B cell (primary cell): ENCODE results near the gene FAM72C.
"Not testable (repeated sequence)": the region's sequence is repeated elsewhere in the genome, so short reads cannot be mapped to it uniquely, and the experiment has no call there.

Experiments used
- EZH2 ChIP-seq: IDR thresholded peaks from 2 replicates; pipeline ENCODE4 v1.6.1; 2012; ENCODE audit warnings: borderline replicate concordance, low read depth, mild to moderate bottlenecking, moderate library complexity, low read length; ENCODE audit not compliant: insufficient read depth, poor library complexity, severe bottlenecking
- TF ChIP-seq, protein P1 (sequence below): fragments of 200-600 bp; IDR thresholded peaks from one replicate; pipeline ENCODE4 v1.8.0; 2022; ENCODE audit warnings: antibody characterized with exemption, mild to moderate bottlenecking

DNA sequence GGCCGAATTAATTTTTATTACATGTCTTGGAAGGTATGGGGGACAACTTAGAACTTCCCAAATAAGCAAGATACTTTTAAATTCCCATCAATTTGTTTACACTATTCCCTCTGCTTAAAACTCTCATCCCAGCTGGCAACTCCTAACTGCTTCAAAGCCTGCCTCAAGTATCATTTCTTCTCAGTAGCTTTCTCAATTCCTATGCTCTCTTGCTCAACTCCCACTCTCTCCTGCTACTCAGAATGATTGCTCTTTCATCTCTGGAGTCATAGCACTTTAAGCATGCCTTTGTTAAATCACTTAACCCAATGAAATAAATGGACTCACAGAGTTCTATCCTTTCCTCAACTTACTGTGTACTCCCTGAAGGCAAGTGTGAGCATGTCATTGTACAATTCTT lies 18.9 kb downstream of the FAM72C start:
- TF ChIP-seq, protein P1, sequence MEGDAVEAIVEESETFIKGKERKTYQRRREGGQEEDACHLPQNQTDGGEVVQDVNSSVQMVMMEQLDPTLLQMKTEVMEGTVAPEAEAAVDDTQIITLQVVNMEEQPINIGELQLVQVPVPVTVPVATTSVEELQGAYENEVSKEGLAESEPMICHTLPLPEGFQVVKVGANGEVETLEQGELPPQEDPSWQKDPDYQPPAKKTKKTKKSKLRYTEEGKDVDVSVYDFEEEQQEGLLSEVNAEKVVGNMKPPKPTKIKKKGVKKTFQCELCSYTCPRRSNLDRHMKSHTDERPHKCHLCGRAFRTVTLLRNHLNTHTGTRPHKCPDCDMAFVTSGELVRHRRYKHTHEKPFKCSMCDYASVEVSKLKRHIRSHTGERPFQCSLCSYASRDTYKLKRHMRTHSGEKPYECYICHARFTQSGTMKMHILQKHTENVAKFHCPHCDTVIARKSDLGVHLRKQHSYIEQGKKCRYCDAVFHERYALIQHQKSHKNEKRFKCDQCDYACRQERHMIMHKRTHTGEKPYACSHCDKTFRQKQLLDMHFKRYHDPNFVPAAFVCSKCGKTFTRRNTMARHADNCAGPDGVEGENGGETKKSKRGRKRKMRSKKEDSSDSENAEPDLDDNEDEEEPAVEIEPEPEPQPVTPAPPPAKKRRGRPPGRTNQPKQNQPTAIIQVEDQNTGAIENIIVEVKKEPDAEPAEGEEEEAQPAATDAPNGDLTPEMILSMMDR: not testable (repeated sequence)
- TF ChIP-seq EZH2: not testable (repeated sequence)
